ENCODE data around the gene PSIP1.

- no peak for TF ChIP-seq CTCF (conservative IDR thresholded peaks at IDR 0.05; ENCODE audit: low read depth, low read length)
- no peak for TF ChIP-seq EZH2 (IDR thresholded peaks at IDR 0.05; ENCODE audit: borderline replicate concordance, low read depth, low read length, poor library complexity, severe bottlenecking)
These were observed 88.2 kb downstream of the PSIP1 start, which contains the start of gene SNAPC3 for GRCh38 chr9:15422372-15423230.
